Right ventricle myocardium inferior (tissue), 1 donor: Measurements from ENCODE around the gene GNAT2. TPM values are rescaled to one million over a fixed set of nuclear protein-coding genes. Genes with fewer than 3 reads are reported as not detected.

ENCODE experiments used
- ATAC-seq: fragments of 200-7000 bp; cut with Tn5 transposase; one replicate; pipeline ENCODE4 v1.9.1; 2020; ENCODE audit warnings: mild to moderate bottlenecking, moderate library complexity
- DNase-seq: peaks from one replicate; pipeline ENCODE4 v3.0.0; 2021; ENCODE audit errors: missing footprints
- intact Hi-C: fragments of 100-400 bp; cut with DNase I; formaldehyde crosslinking; loops from one replicate; pipeline ENCODE4 v1.11.0; 2022
- total RNA-seq: library from RNA; stranded (reverse); fragmentation: NEBNext Ultra II Directional; extraction: Animal tissue kit (Norgen Biotek cat#: 25700); gene quantifications from one replicate; pipeline ENCODE4 v1.2.1, GENCODE V29; 2021
- donor health status: DM: no; HTN: yes; CAD: no; lungs with severe emphysema.

The GNAT2 gene
- total RNA-seq, 1 donor from 2014 or later: not detected

- intact Hi-C loops: loop anchor here (5.0 kb wide), 2 partner anchors 97 to 338 kb away; partner anchors contain the start of genes AHCYL1 and GNAI3
- no peak for ATAC-seq
- no peak for DNase-seq
These were observed 25.3 kb upstream of the GNAT2 start for GRCh38 chr1:109644670-109645069.

- DNase-seq (peak; percentile 89), ATAC-seq (peak; percentile 73)
- intact Hi-C loops: loop anchor here (1.0 to 5.0 kb wide), 3 partner anchors 96 to 339 kb away; partner anchors contain the start of genes AHCYL1 and GNAI3
These were observed 24.2 kb upstream of the GNAT2 start for GRCh38 chr1:109643385-109644230.

GRCh38 chr1:109642626-109643025 is 23.2 kb upstream of the GNAT2 start:
- DNase-seq: no peak
- ATAC-seq: no peak
- intact Hi-C loops: loop anchor here (1.0 to 5.0 kb wide), 3 partner anchors 95 to 340 kb away; partner anchors contain the start of genes AHCYL1 and GNAI3

- DNase-seq (no peak), ATAC-seq (no peak)
- intact Hi-C loops: loop anchor here (5.0 kb wide), 2 partner anchors 95 to 340 kb away; partner anchors contain the start of genes AHCYL1 and GNAI3
These were observed 22.4 kb upstream of the GNAT2 start for GRCh38 chr1:109641861-109642260.

GRCh38 chr1:109641078-109641740 is 21.8 kb upstream of the GNAT2 start:
- DNase-seq (no peak), ATAC-seq (no peak)
- intact Hi-C loops: loop anchor here (5.0 kb wide), 2 partner anchors 94 to 341 kb away; partner anchors contain the start of genes AHCYL1 and GNAI3

- DNase-seq: peak; percentile 94
- intact Hi-C loops: loop anchor here (5.0 kb wide), 2 partner anchors 93 to 342 kb away; partner anchors contain the start of genes AHCYL1 and GNAI3
- ATAC-seq: peak; percentile 67
These were observed 21.0 kb upstream of the GNAT2 start for GRCh38 chr1:109640285-109640865.

- no peak for ATAC-seq
- DNase-seq: no peak
- intact Hi-C loops: loop anchor here (1.0 to 5.0 kb wide), 3 partner anchors 93 to 342 kb away; partner anchors contain the start of genes AHCYL1 and GNAI3
These were observed 20.4 kb upstream of the GNAT2 start for GRCh38 chr1:109639841-109640184.

- ATAC-seq: no peak
- no peak for DNase-seq
- intact Hi-C loops: loop anchor here (1.0 kb wide), 1 partner anchor 134 kb away; no protein-coding TSS in a partner anchor
These were observed 19.8 kb upstream of the GNAT2 start for GRCh38 chr1:109639063-109639840.

GRCh38 chr1:109637446-109637845 is 18.0 kb upstream of the GNAT2 start:
- no peak for DNase-seq
- intact Hi-C loops: no loop called here
- ATAC-seq: no peak

GRCh38 chr1:109636201-109636952 is 17.0 kb upstream of the GNAT2 start:
- DNase-seq (no peak), ATAC-seq (peak; percentile 57)
- intact Hi-C loops: no loop called here

- intact Hi-C loops: no loop called here
- ATAC-seq: peak; percentile 4
- no peak for DNase-seq
These were observed 16.4 kb upstream of the GNAT2 start for GRCh38 chr1:109635862-109636200.

GRCh38 chr1:109634771-109635750 is 15.6 kb upstream of the GNAT2 start:
- no peak for DNase-seq
- intact Hi-C loops: no loop called here

GRCh38 chr1:109634292-109634691 is 14.9 kb upstream of the GNAT2 start:
- DNase-seq: no peak
- no peak for ATAC-seq
- intact Hi-C loops: no loop called here

More at GRCh38 chr1:109634771-109635750, 15.6 kb upstream of the GNAT2 start:
- no peak for ATAC-seq

- intact Hi-C loops: no loop called here
- peak; percentile 51 for ATAC-seq
- no peak for DNase-seq
These were observed 13.4 kb upstream of the GNAT2 start for GRCh38 chr1:109632671-109633346.

- intact Hi-C loops: no loop called here
- ATAC-seq: peak; percentile 7
- DNase-seq: no peak
These were observed 12.4 kb upstream of the GNAT2 start for GRCh38 chr1:109631513-109632505.
